ENCODE results near the gene KLF15.

DNA sequence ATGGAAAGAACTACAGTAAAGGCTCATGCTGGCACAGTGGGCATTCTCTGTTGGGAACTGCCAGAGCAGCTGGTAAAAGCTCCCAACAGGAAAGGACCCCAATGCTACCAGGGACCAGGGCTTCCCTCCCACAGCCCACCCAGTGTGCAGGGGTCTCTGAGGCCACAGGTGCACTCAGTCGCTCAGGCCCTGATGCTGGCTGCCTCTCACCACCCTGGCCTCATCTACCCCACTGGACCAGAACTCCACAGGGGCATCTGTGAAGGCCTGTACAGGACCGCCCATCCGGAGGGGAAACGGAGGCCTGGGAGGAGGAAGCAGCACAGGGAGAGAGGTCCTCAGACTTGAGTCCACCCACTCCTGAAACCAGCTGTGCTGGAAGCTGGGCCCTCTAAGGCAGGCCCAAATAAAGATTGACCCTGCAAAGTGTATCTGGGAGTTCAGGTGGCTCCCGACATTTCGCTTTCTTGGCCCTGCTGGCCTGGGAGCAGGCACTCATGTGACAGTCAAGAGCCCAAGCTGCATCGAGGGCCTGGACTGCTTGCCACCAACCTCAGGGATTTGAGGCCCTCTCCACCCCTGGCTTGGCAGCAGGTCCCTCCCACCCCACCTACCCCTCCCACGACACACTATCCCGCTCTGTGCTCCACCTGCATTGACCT lies 12.7 kb downstream of the KLF15 start:
- TF ChIP-seq, protein P1, sequence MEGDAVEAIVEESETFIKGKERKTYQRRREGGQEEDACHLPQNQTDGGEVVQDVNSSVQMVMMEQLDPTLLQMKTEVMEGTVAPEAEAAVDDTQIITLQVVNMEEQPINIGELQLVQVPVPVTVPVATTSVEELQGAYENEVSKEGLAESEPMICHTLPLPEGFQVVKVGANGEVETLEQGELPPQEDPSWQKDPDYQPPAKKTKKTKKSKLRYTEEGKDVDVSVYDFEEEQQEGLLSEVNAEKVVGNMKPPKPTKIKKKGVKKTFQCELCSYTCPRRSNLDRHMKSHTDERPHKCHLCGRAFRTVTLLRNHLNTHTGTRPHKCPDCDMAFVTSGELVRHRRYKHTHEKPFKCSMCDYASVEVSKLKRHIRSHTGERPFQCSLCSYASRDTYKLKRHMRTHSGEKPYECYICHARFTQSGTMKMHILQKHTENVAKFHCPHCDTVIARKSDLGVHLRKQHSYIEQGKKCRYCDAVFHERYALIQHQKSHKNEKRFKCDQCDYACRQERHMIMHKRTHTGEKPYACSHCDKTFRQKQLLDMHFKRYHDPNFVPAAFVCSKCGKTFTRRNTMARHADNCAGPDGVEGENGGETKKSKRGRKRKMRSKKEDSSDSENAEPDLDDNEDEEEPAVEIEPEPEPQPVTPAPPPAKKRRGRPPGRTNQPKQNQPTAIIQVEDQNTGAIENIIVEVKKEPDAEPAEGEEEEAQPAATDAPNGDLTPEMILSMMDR (IDR thresholded peaks at IDR 0.05) = no peak
- no peak for TF ChIP-seq POLR2A (IDR thresholded peaks at IDR 0.05)
- TF ChIP-seq EP300 (IDR thresholded peaks at IDR 0.05) = no peak
